T-helper 17 cell (primary cell): ENCODE data around the gene PNPLA3. TPM values are rescaled to one million over a fixed set of nuclear protein-coding genes. Genes with fewer than 3 reads are reported as not detected.

Experiments used
- ATAC-seq: fragments of 150-1000 bp; cut with Tn5 transposase; 2 replicates; pipeline ENCODE4 v1.10.0; 2021; ENCODE audit warnings: mild to moderate bottlenecking, moderate library complexity
- DNase-seq, 3 donors: peaks; one replicate each; pipeline versions ENCODE4 v3.0.0 to v3.0.0-alpha.2; 2020 to 2021
- H3K9me3 ChIP-seq: one replicate; pipeline ENCODE4 v1.7.0; 2013; ENCODE audit warnings: low read length, mild to moderate bottlenecking; ENCODE audit not compliant: control insufficient read depth, poor library complexity, severe bottlenecking
- H3K27ac Mint-ChIP-seq: one replicate; pipeline ENCODE4 v1.8.0; 2022; ENCODE audit warnings: mild to moderate bottlenecking, moderate library complexity, mixed read lengths
- H3K27me3 Mint-ChIP-seq: one replicate; pipeline ENCODE4 v1.8.0; 2022; ENCODE audit warnings: mixed read lengths
- H3K36me3 Mint-ChIP-seq: one replicate; pipeline ENCODE4 v1.8.0; 2022; ENCODE audit warnings: low read depth, mixed read lengths
- H3K4me1 Mint-ChIP-seq: one replicate; pipeline ENCODE4 v1.8.0; 2022; ENCODE audit warnings: mild to moderate bottlenecking, mixed read lengths
- H3K4me3 Mint-ChIP-seq: one replicate; pipeline ENCODE4 v1.8.0; 2022; ENCODE audit warnings: mild to moderate bottlenecking, moderate library complexity, mixed read lengths
- total RNA-seq, 4 donors: library from RNA in 2 of 4; stranded (reverse) in 2 of 4; gene quantifications; one replicate each; pipeline ENCODE4 v1.2.3 and lab custom pipeline; 2022 to 2026

PNPLA3 gene
- total RNA-seq, 2 donors from 2014 or later, result not detected

- H3K4me3 Mint-ChIP-seq, result no peak overlapping the region
- ATAC-seq (no peak), DNase-seq (no peak)
- peaks cover 12% of the 10 kb centered on the region for H3K27me3 Mint-ChIP-seq
- no peak overlapping the region for H3K27ac Mint-ChIP-seq
- peaks cover 22% of the 10 kb centered on the region for H3K4me1 Mint-ChIP-seq
- peaks cover 2% of the 10 kb centered on the region for H3K36me3 Mint-ChIP-seq
- no peaks in the 10 kb centered on the region for H3K9me3 ChIP-seq
Measured at GRCh38 chr22:43951391-43951790, 27.8 kb downstream of the PNPLA3 start.

- H3K27me3 Mint-ChIP-seq, result peaks cover 12% of the 10 kb centered on the region
- H3K27ac Mint-ChIP-seq, result no peak overlapping the region
- no peak overlapping the region for H3K4me3 Mint-ChIP-seq
Measured at GRCh38 chr22:43951966-43952365, 28.4 kb downstream of the PNPLA3 start.

DNA sequence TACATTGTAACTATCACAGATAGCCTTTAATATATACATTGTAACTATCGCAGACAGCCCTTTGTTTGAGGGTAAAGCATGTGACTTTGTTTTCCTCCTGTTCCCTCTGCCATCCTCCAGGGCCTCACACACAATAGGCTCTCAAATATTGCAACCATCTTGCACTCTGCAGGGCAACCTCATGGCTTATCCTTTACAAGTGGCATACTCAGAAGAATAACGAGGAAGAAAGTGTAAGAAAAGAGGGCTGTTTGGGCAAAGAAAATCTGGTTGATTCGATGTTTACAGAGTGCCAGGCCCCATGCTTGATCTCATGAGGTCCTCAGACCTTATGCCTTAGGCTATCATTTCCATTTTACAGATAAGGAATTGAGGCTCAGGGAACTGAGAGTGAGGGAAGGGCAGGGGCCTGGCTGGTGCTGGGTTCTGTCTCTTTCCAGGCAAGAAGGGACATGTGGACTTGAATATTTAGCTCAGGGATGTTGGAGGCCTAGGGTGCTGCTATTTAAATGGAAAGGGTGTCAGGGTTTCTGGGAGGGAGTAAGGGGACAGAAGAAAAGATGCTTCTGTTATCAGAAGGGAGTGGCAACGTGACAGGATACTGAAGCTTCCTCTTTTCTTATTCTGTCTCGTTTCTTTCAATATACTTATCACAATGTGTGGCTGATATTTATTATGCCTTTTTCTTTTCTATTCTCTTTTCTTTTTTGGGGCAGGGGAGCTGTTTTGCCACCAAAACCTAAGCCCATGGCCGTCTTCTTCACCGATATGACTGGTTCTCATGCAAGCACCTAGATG, 30.6 kb downstream of the PNPLA3 start:
- no peaks in the 10 kb centered on the region for H3K9me3 ChIP-seq
- Mint-ChIP-seq H3K27ac (peak overlapping the region; percentile 93), H3K36me3 (no peaks in the 10 kb centered on the region), H3K4me3 (peak overlapping the region; percentile 96), H3K4me1 (peaks cover 34% of the 10 kb centered on the region), H3K27me3 (peaks cover 12% of the 10 kb centered on the region)
- no peak for DNase-seq
- ATAC-seq, result no peak

More at GRCh38 chr22:43951966-43952365, 28.4 kb downstream of the PNPLA3 start:
- H3K36me3 Mint-ChIP-seq, result peaks cover 2% of the 10 kb centered on the region
- ATAC-seq (no peak), DNase-seq (no peak)
- no peaks in the 10 kb centered on the region for H3K9me3 ChIP-seq
- peaks cover 28% of the 10 kb centered on the region for H3K4me1 Mint-ChIP-seq

- DNase-seq, result peak; percentile 81 to 86 (median 81)
- H3K9me3 ChIP-seq, result no peaks in the 10 kb centered on the region
- Mint-ChIP-seq H3K4me3 (peak within 1 kb of the TSS; percentile 96), H3K27me3 (peaks cover 12% of the 10 kb centered on the region), H3K4me1 (peaks cover 35% of the 10 kb centered on the region), H3K27ac (peak within 1 kb of the TSS; percentile 93), H3K36me3 (no peaks in the 10 kb centered on the region)
- ATAC-seq, result peak; percentile 97
Measured at GRCh38 chr22:43955040-43955882, 31.7 kb downstream of the PNPLA3 start, which contains the start of gene SAMM50. TSS of gene SAMM50 (plus strand) at chr22:43955442. CDS start at chr22:43955578, 136 bp downstream.

GRCh38 chr22:43955883-43956782, 32.5 kb downstream of the PNPLA3 start:
- H3K4me1 Mint-ChIP-seq, result peaks cover 35% of the 10 kb centered on the region
- ATAC-seq, result peak; percentile 8

GRCh38 chr22:43956805-43957463, 33.3 kb downstream of the PNPLA3 start:
- H3K9me3 ChIP-seq, result no peaks in the 10 kb centered on the region
- ATAC-seq (no peak), DNase-seq (no peak)
- Mint-ChIP-seq H3K36me3 (no peaks in the 10 kb centered on the region), H3K27me3 (peaks cover 5% of the 10 kb centered on the region), H3K27ac (peak overlapping the region; percentile 93), H3K4me3 (peak overlapping the region; percentile 96), H3K4me1 (peaks cover 35% of the 10 kb centered on the region)

More at GRCh38 chr22:43955883-43956782, 32.5 kb downstream of the PNPLA3 start:
- H3K36me3 Mint-ChIP-seq, result no peaks in the 10 kb centered on the region
- DNase-seq, result no peak
- no peaks in the 10 kb centered on the region for H3K9me3 ChIP-seq
- peak overlapping the region; percentile 96 for H3K4me3 Mint-ChIP-seq
- H3K27ac Mint-ChIP-seq, result peak overlapping the region; percentile 93
- H3K27me3 Mint-ChIP-seq, result peaks cover 12% of the 10 kb centered on the region

- no peaks in the 10 kb centered on the region for H3K9me3 ChIP-seq
- peak overlapping the region; percentile 78 for H3K4me3 Mint-ChIP-seq
- peaks cover 33% of the 10 kb centered on the region for H3K4me1 Mint-ChIP-seq
- no peaks in the 10 kb centered on the region for H3K36me3 Mint-ChIP-seq
- no peaks in the 10 kb centered on the region for H3K27me3 Mint-ChIP-seq
- DNase-seq (no peak), ATAC-seq (no peak)
- no peak overlapping the region for H3K27ac Mint-ChIP-seq
Measured at GRCh38 chr22:43957871-43958270, 34.3 kb downstream of the PNPLA3 start.

DNA sequence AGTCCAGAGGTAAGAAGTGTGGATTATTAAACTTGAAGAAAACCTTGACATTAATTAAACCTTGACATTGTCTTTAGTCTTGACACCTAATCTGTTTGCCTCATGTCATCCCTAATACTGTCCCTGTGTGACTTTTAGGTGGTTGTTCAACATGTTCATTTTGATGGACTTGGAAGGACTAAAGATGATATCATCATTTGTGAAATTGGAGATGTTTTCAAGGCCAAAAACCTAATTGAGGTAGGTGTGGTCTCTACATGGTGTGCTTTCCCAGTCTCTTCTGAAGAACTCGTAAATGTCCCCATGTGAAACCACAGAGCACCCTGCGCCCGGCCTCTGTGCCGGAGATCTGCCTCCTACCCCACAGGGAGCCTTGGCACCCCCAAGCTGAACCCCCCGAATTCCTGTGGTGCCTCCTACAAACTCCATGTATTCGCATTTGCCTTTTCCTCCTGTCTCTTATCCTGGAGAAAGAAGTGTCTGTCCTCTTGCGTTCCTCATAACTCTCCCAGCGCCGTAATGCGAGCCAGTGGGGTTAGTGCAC, 40.8 kb downstream of the PNPLA3 start:
- ATAC-seq (no peak), DNase-seq (no peak)
- Mint-ChIP-seq H3K4me3 (no peak overlapping the region), H3K36me3 (peaks cover 13% of the 10 kb centered on the region), H3K27me3 (no peaks in the 10 kb centered on the region), H3K27ac (no peak overlapping the region), H3K4me1 (peaks cover 10% of the 10 kb centered on the region)
- no peaks in the 10 kb centered on the region for H3K9me3 ChIP-seq

DNA sequence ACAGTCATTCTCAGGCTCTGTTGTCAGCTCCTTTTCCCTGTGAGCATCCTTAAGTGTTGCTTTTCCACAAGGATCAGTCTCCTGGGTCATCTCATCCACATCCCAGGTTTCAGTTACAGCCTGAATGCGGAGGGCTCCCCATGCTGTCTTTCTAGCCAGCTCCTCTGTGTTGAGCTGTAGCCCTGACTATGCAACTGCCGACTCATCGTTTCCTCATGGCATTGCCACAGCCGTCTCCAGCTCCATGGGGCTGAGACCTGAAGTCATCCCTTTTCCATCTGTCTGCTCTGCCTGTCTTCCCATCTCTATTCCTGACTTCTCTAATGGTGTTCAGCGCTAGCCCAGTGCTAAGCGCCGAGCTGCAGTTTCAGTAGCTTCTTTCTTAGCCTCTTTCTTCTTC, 43.5 kb downstream of the PNPLA3 start:
- ATAC-seq (no peak), DNase-seq (no peak)
- no peaks in the 10 kb centered on the region for H3K9me3 ChIP-seq
- peaks cover 13% of the 10 kb centered on the region for H3K4me1 Mint-ChIP-seq
- H3K4me3 Mint-ChIP-seq, result no peak overlapping the region
- no peak overlapping the region for H3K27ac Mint-ChIP-seq
- H3K27me3 Mint-ChIP-seq, result no peaks in the 10 kb centered on the region
- peaks cover 13% of the 10 kb centered on the region for H3K36me3 Mint-ChIP-seq

DNA sequence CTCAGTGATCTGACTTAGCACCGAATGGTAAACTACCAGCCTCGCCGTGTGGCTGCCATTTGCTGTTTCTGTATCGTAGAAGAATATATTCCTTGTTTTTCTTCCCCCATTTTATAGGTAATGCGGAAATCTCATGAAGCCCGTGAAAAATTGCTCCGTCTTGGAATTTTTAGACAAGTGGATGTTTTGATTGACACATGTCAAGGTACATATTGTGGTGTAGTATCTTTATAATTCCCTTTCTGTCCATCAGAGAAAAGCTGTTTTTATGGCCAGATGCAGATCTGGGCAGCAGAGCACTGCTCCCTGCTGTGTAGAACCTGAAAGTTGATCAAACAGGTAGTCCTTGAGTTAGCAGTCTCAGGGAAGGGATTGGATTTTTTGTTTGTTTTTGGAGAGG, 45.0 kb downstream of the PNPLA3 start:
- Mint-ChIP-seq H3K27ac (no peak overlapping the region), H3K27me3 (no peaks in the 10 kb centered on the region), H3K4me1 (peaks cover 13% of the 10 kb centered on the region), H3K4me3 (no peak overlapping the region), H3K36me3 (peaks cover 13% of the 10 kb centered on the region)
- H3K9me3 ChIP-seq, result no peaks in the 10 kb centered on the region
- DNase-seq (no peak), ATAC-seq (no peak)

- no peak overlapping the region for H3K4me3 Mint-ChIP-seq
- peaks cover 16% of the 10 kb centered on the region for H3K4me1 Mint-ChIP-seq
- peaks cover 12% of the 10 kb centered on the region for H3K36me3 Mint-ChIP-seq
- no peak overlapping the region for H3K27ac Mint-ChIP-seq
- ATAC-seq (no peak), DNase-seq (no peak)
- H3K9me3 ChIP-seq, result no peaks in the 10 kb centered on the region
- H3K27me3 Mint-ChIP-seq, result no peaks in the 10 kb centered on the region
Measured at GRCh38 chr22:43969021-43969878, 45.6 kb downstream of the PNPLA3 start.
